B cell (primary cell): Measurements from ENCODE around the gene RIPOR2. TPM values are rescaled to one million over a fixed set of nuclear protein-coding genes. Genes with fewer than 3 reads are reported as not detected.

Experiments
- ATAC-seq: fragments of 200-7000 bp; cut with Tn5 transposase; one replicate; pipeline ENCODE4 v1.10.0; 2021; ENCODE audit warnings: low read depth, mild to moderate bottlenecking, moderate number of reproducible peaks, moderate library complexity
- CTCF ChIA-PET: fragments of 350-600 bp; sonication (Branson Sonifier 250); formaldehyde crosslinking; loops from one replicate; lab custom pipeline; 2021; ENCODE audit warnings: antibody characterized with exemption, inconsistent platforms; lab: Charles Lee
- POLR2A ChIA-PET: fragments of 350-600 bp; sonication (Branson Sonifier 250); formaldehyde crosslinking; loops from one replicate; lab custom pipeline; 2021; ENCODE audit warnings: antibody characterized with exemption; lab: Charles Lee
- DNase-seq: peaks from one replicate; pipeline ENCODE4 v3.0.0; 2013
- H2AFZ ChIP-seq: 2 replicates; pipeline ENCODE4 v1.6.1; 2012; ENCODE audit warnings: mild to moderate bottlenecking, low read depth, low read length; ENCODE audit not compliant: insufficient read depth, poor library complexity, severe bottlenecking
- H3K27ac ChIP-seq, 2 donors: 1 replicate in 1 of 2; 2 replicates in 1 of 2; pipeline ENCODE4 v1.5.1; 2012 to 2013; ENCODE audit warnings: low read length in 2 of 2, mild to moderate bottlenecking in 2 of 2, moderate library complexity in 1 of 2
- H3K27me3 ChIP-seq, 4 experiments: fragments of 200-600 bp in 1 of 4; sonication (generic) in 1 of 4; replicated peaks in 1 of 4; 1 replicate in 2 of 4; 2 replicates in 2 of 4; pipeline versions ENCODE4 v1.6.1 to v1.7.0; 2013 to 2016; ENCODE audit warnings: low read length in 3 of 4, mild to moderate bottlenecking in 2 of 4, mixed read lengths in 1 of 4, moderate library complexity in 1 of 4; ENCODE audit not compliant: insufficient read depth in 4 of 4, control insufficient read depth in 3 of 4; ENCODE audit errors: control extremely low read depth in 1 of 4
- H3K36me3 ChIP-seq, 2 experiments: replicated peaks in 1 of 2; 1 replicate in 1 of 2; 2 replicates in 1 of 2; pipeline versions ENCODE4 v1.6.1 to v1.7.1; 2013; ENCODE audit warnings: low read length in 1 of 2; ENCODE audit not compliant: insufficient read depth in 2 of 2, control insufficient read depth in 1 of 2; ENCODE audit errors: control extremely low read depth in 1 of 2, extremely low read depth in 1 of 2
- H3K4me1 ChIP-seq, 2 donors: fragments of 200-600 bp in 1 of 2; sonication (generic) in 1 of 2; 1 replicate in 1 of 2; 2 replicates in 1 of 2; pipeline versions ENCODE4 v1.5.1 to v1.6.1; 2013 to 2017; ENCODE audit warnings: low read length in 2 of 2; ENCODE audit not compliant: control insufficient read depth in 2 of 2, insufficient read depth in 2 of 2
- H3K4me2 ChIP-seq: replicated peaks from 2 replicates; pipeline ENCODE3; 2012; ENCODE audit warnings: mild to moderate bottlenecking, low read depth, low read length; ENCODE audit not compliant: poor library complexity, severe bottlenecking
- H3K4me3 ChIP-seq, 5 experiments: fragments of 200-600 bp in 1 of 5; sonication (generic) in 1 of 5; 1 replicate in 3 of 5; 2 replicates in 2 of 5; pipeline versions ENCODE4 v1.5.1 to v1.7.0; 2011 to 2016; ENCODE audit warnings: low read length in 4 of 5, mild to moderate bottlenecking in 4 of 5, low read depth in 2 of 5, control low read depth in 1 of 5, moderate library complexity in 1 of 5; ENCODE audit not compliant: insufficient read depth in 1 of 5; ENCODE audit errors: control extremely low read depth in 1 of 5, extremely low read depth in 1 of 5
- H3K79me2 ChIP-seq: fragments of 200-600 bp; sonication (generic); one replicate; pipeline ENCODE4 v1.6.0; 2016; ENCODE audit warnings: low read length; ENCODE audit not compliant: control insufficient read depth, insufficient read depth
- H3K9ac ChIP-seq: fragments of 200-600 bp; sonication (generic); 2 replicates; pipeline ENCODE4 v1.6.1; 2017; ENCODE audit warnings: mild to moderate bottlenecking, low read length, moderate library complexity
- H3K9me3 ChIP-seq, 3 donors: one replicate each; pipeline versions ENCODE4 v1.6.1 to v1.7.1; 2013; ENCODE audit warnings: low read length in 2 of 3; ENCODE audit not compliant: control insufficient read depth in 2 of 3, insufficient read depth in 1 of 3; ENCODE audit errors: control extremely low read depth in 1 of 3
- H4K20me1 ChIP-seq: 2 replicates; pipeline ENCODE4 v1.6.0; 2012; ENCODE audit warnings: mild to moderate bottlenecking, low read length; ENCODE audit not compliant: insufficient read depth, control insufficient read depth, poor library complexity, severe bottlenecking
- H3K27ac Mint-ChIP-seq: one replicate; pipeline ENCODE4 v1.8.0; 2021; ENCODE audit warnings: mixed read lengths
- H3K27me3 Mint-ChIP-seq: one replicate; pipeline ENCODE4 v1.8.0; 2021; ENCODE audit warnings: mixed read lengths
- H3K4me1 Mint-ChIP-seq: one replicate; pipeline ENCODE4 v1.8.0; 2021; ENCODE audit warnings: mixed read lengths
- H3K4me3 Mint-ChIP-seq: one replicate; pipeline ENCODE4 v1.8.0; 2021; ENCODE audit warnings: mixed read lengths
- H3K9me3 Mint-ChIP-seq: one replicate; pipeline ENCODE4 v1.8.0; 2022; ENCODE audit warnings: mixed read lengths; ENCODE audit not compliant: insufficient read depth
- EZH2 ChIP-seq: IDR thresholded peaks from 2 replicates; pipeline ENCODE4 v1.6.1; 2012; ENCODE audit warnings: borderline replicate concordance, low read depth, mild to moderate bottlenecking, moderate library complexity, low read length; ENCODE audit not compliant: insufficient read depth, poor library complexity, severe bottlenecking
- WGBS: methylation state at CpG from one replicate; pipeline ENCODE4 v1.1.5; 2013; ENCODE audit warnings: missing lambda C conversion rate; ENCODE audit not compliant: insufficient coverage; 5-methylcytosine and 5-hydroxymethylcytosine counted together
- intact Hi-C: fragments of 100-400 bp; cut with micrococcal nuclease; formaldehyde crosslinking; loops from one replicate; pipeline ENCODE4 v1.10.0; 2022
- polyA plus RNA-seq: library from polyadenylated mRNA; depleted of rRNA; stranded (reverse); fragments of >200 nt; gene quantifications from 2 replicates; pipeline ENCODE4 v1.2.3, GENCODE V29; 2012
- total RNA-seq, 2 donors: library from RNA; stranded (reverse); fragments of 120-200 nt in 1 of 2; gene quantifications; 1 replicate in 1 of 2; 2 replicates in 1 of 2; pipeline versions ENCODE4 v1.2.3 to v1.2.4, GENCODE V29; 2013 to 2022
- TF ChIP-seq, protein P1 (sequence below): fragments of 200-600 bp; IDR thresholded peaks from one replicate; pipeline ENCODE4 v1.8.0; 2022; ENCODE audit warnings: antibody characterized with exemption, mild to moderate bottlenecking

Gene RIPOR2
- total and polyA plus RNA-seq, 2 donors (not counting 1 experiment from before 2014, with no cell fraction given) = 300 to 430 TPM

DNA sequence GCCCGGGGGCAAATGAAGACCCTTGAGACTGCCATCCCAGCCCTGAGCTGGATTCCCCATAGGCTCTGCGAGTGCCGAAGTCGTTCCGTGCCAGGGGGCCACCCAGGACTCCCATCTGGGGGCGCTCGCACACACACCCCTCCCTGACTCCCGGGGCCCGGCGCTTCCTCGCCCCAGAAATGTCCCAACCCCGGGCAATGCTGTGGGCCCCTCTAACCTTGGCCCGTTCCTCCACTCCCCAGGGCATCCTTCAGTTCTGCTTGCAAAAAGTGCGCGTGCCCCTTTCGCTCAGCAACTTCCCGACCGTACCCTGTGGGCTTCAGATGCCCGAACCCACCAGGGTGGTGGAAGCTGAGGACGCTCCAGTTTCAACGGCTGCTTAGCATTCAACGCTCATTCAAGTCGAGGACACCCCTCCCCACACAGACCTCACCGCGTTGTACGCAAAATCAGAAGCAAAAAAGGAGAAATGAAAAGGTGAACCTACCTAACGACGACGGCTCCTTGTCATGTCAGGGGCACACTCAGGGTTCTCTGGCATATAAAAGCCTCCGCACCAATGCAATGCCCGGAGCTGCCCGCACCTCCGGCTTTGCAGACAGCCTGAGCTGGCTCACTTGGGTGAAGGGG lies 25.3 kb downstream of the RIPOR2 start:
- H3K79me2 ChIP-seq = peaks cover 100% of the 10 kb centered on the region
- H3K4me2 ChIP-seq = peak overlapping the region; percentile 93
- peak; percentile 76 for ATAC-seq
- H2AFZ ChIP-seq = peak overlapping the region; percentile 21
- H3K27me3 Mint-ChIP-seq = no peaks in the 10 kb centered on the region
- H3K27ac Mint-ChIP-seq = peak overlapping the region; percentile 89
- no peaks in the 10 kb centered on the region for H3K9me3 ChIP-seq
- peak overlapping the region; percentile 66 to 93 for H3K27ac ChIP-seq
- 4% methylated on average over 31 of the region's 33 CpGs for WGBS
- peak overlapping the region; percentile 69 for H3K9ac ChIP-seq
- H3K4me3 Mint-ChIP-seq = peak overlapping the region; percentile 90
- ChIA-PET POLR2A (interaction anchor here (0.6 to 4.8 kb wide), 16 partner anchors 9 to 387 kb away, joined by 3 to 46 read pairs (median 4); partner anchors contain the start of gene RIPOR2), CTCF (interaction anchor here (0.6 to 7.4 kb wide), 31 partner anchors 10 to 160 kb away, joined by 3 to 148 read pairs (median 6); partner anchors contain the start of gene RIPOR2)
- H3K4me1 ChIP-seq = peaks cover 96 to 98% of the 10 kb centered on the region in 2 donors
- TF ChIP-seq EZH2 = no peak
- TF ChIP-seq, protein P1, sequence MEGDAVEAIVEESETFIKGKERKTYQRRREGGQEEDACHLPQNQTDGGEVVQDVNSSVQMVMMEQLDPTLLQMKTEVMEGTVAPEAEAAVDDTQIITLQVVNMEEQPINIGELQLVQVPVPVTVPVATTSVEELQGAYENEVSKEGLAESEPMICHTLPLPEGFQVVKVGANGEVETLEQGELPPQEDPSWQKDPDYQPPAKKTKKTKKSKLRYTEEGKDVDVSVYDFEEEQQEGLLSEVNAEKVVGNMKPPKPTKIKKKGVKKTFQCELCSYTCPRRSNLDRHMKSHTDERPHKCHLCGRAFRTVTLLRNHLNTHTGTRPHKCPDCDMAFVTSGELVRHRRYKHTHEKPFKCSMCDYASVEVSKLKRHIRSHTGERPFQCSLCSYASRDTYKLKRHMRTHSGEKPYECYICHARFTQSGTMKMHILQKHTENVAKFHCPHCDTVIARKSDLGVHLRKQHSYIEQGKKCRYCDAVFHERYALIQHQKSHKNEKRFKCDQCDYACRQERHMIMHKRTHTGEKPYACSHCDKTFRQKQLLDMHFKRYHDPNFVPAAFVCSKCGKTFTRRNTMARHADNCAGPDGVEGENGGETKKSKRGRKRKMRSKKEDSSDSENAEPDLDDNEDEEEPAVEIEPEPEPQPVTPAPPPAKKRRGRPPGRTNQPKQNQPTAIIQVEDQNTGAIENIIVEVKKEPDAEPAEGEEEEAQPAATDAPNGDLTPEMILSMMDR = no peak
- H3K36me3 ChIP-seq = peaks cover 0 to 80% of the 10 kb centered on the region in 2 experiments
- intact Hi-C loops = loop anchor here (1.0 to 2.0 kb wide), 3 partner anchors 52 to 108 kb away; no protein-coding TSS in a partner anchor
- H4K20me1 ChIP-seq = peaks cover 100% of the 10 kb centered on the region
- H3K27me3 ChIP-seq = no peaks in the 10 kb centered on the region
- peak; percentile 85 for DNase-seq
- no peaks in the 10 kb centered on the region for H3K9me3 Mint-ChIP-seq
- H3K4me1 Mint-ChIP-seq = peaks cover 94% of the 10 kb centered on the region
- H3K4me3 ChIP-seq = peak overlapping the region; percentile 37 to 59 (median 52)
